ENCODE measurements around the gene AKIRIN2. TPM values are rescaled to one million over a fixed set of nuclear protein-coding genes. Genes with fewer than 3 reads are reported as not detected.
"Not testable (repeated sequence)": the region's sequence is repeated elsewhere in the genome, so short reads cannot be mapped to it uniquely, and the experiment has no call there.

AKIRIN2 gene
- total RNA-seq, 1 experiment from 2014 or later: 48.1 TPM

GRCh38 chr6:87690441-87690840, 11.6 kb downstream of the AKIRIN2 start:
- Mint-ChIP-seq H3K9me3 (ENCODE audit: unreplicated experiment) (no peaks in the 10 kb centered on the region), H3K27ac (ENCODE audit: low read depth, unreplicated experiment) (no peak overlapping the region), H3K36me3 (ENCODE audit: insufficient read depth, unreplicated experiment) (peaks cover 6% of the 10 kb centered on the region), H3K4me1 (ENCODE audit: insufficient read depth, unreplicated experiment) (peaks cover 13% of the 10 kb centered on the region), H3K4me3 (ENCODE audit: unreplicated experiment) (no peak overlapping the region), H3K27me3 (ENCODE audit: insufficient read depth, unreplicated experiment) (no peaks in the 10 kb centered on the region)
- intact Hi-C loops (cut with micrococcal nuclease): loop anchor here (10.0 kb wide), 2 partner anchors 216 to 296 kb away; partner anchors contain the start of gene SLC35A1
- ChIA-PET POLR2A (interaction anchor here (1.6 kb wide), 1 partner anchor 11 kb away, joined by 3 read pairs; no protein-coding TSS in a partner anchor), CTCF (interaction anchor here (0.7 kb wide), 1 partner anchor 298 kb away, joined by 4 read pairs; no protein-coding TSS in a partner anchor)
- no TSS peak for BruUV-seq (replicated peaks)
- no peak for TF ChIP-seq CTCF (IDR thresholded peaks at IDR 0.05; ENCODE audit: unreplicated experiment)
- no peak for DNase-seq (ENCODE audit: unreplicated experiment)

- ChIA-PET CTCF (interaction anchor here (0.5 to 0.9 kb wide), 3 partner anchors 11 to 390 kb away, joined by 3 to 5 read pairs (median 3); no protein-coding TSS in a partner anchor), POLR2A (interaction anchor here (0.6 to 1.1 kb wide), 2 partner anchors 12 to 473 kb away, joined by 3 read pairs; no protein-coding TSS in a partner anchor)
- intact Hi-C loops (cut with micrococcal nuclease); BruUV-seq (replicated peaks); H3K4me3 Mint-ChIP-seq (ENCODE audit: unreplicated experiment); H3K27ac Mint-ChIP-seq (ENCODE audit: low read depth, unreplicated experiment); H3K27me3 Mint-ChIP-seq (ENCODE audit: insufficient read depth, unreplicated experiment); H3K9me3 Mint-ChIP-seq (ENCODE audit: unreplicated experiment); DNase-seq (ENCODE audit: unreplicated experiment); H3K36me3 Mint-ChIP-seq (ENCODE audit: insufficient read depth, unreplicated experiment): not testable (repeated sequence)
- H3K4me1 Mint-ChIP-seq (ENCODE audit: insufficient read depth, unreplicated experiment): peaks cover 17% of the 10 kb centered on the region
Measured at GRCh38 chr6:87687893-87688292, 14.1 kb downstream of the AKIRIN2 start.

- Mint-ChIP-seq H3K4me3 (ENCODE audit: unreplicated experiment) (no peak overlapping the region), H3K9me3 (ENCODE audit: unreplicated experiment) (no peaks in the 10 kb centered on the region), H3K27me3 (ENCODE audit: insufficient read depth, unreplicated experiment) (no peaks in the 10 kb centered on the region), H3K27ac (ENCODE audit: low read depth, unreplicated experiment) (peak overlapping the region; percentile 35), H3K4me1 (ENCODE audit: insufficient read depth, unreplicated experiment) (peaks cover 17% of the 10 kb centered on the region), H3K36me3 (ENCODE audit: insufficient read depth, unreplicated experiment) (peaks cover 6% of the 10 kb centered on the region)
- POLR2A ChIA-PET: interaction anchor here (0.6 to 1.1 kb wide), 2 partner anchors 13 to 472 kb away, joined by 3 read pairs; no protein-coding TSS in a partner anchor
- intact Hi-C loops (cut with micrococcal nuclease): no loop called here
- no peak for DNase-seq (ENCODE audit: unreplicated experiment)
- BruUV-seq (replicated peaks): no TSS peak
- TF ChIP-seq CTCF (IDR thresholded peaks at IDR 0.05; ENCODE audit: unreplicated experiment): no peak
- CTCF ChIA-PET: interaction anchor here (0.5 to 0.9 kb wide), 3 partner anchors 10 to 390 kb away, joined by 3 to 5 read pairs (median 3); no protein-coding TSS in a partner anchor
Measured at GRCh38 chr6:87687296-87687695, 14.7 kb downstream of the AKIRIN2 start.

- DNase-seq (ENCODE audit: unreplicated experiment); H3K9me3 Mint-ChIP-seq (ENCODE audit: unreplicated experiment); H3K4me3 Mint-ChIP-seq (ENCODE audit: unreplicated experiment); BruUV-seq (replicated peaks); CTCF ChIA-PET; intact Hi-C loops (cut with micrococcal nuclease); H3K27me3 Mint-ChIP-seq (ENCODE audit: insufficient read depth, unreplicated experiment); H3K36me3 Mint-ChIP-seq (ENCODE audit: insufficient read depth, unreplicated experiment): not testable (repeated sequence)
- H3K4me1 Mint-ChIP-seq (ENCODE audit: insufficient read depth, unreplicated experiment): peaks cover 15% of the 10 kb centered on the region
- H3K27ac Mint-ChIP-seq (ENCODE audit: low read depth, unreplicated experiment): peak overlapping the region; percentile 35
- POLR2A ChIA-PET: interaction anchor here (1.0 to 1.1 kb wide), 2 partner anchors 13 to 30 kb away, joined by 3 to 4 read pairs; no protein-coding TSS in a partner anchor
Measured at GRCh38 chr6:87686636-87687205, 15.3 kb downstream of the AKIRIN2 start.

Measured in MCF 10A (cell line).